Measurements from ENCODE around the gene HPSE2.

DNA sequence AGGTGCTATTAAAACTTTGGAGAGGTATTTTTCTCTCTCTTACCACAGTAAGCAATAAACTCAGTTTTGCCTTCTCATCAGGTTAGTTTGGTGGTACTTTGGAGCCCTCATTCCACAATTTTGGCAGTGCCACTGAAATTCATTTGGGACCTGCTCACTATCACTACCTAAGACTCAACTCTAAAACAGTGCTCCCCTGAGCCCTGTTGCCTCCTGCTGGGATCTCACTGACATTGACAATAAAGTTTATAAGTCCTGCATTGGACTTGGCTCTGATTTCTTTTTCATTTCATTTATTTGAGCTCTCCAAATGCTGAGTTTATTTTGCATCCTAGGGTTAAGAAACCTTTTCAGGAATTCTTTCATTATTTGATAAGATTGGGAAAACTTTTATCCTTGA is 658.1 kb downstream of the HPSE2 start:
- TF ChIP-seq EZH2 (IDR thresholded peaks at IDR 0.05), result no peak
- TF ChIP-seq POLR2AphosphoS5 (IDR thresholded peaks at IDR 0.05; ENCODE audit: borderline replicate concordance, low read depth, low read length), result no peak
- no peak for TF ChIP-seq FOXP2 (optimal IDR thresholded peaks at IDR 0.05; ENCODE audit: control extremely low read depth, extremely low read length, insufficient read depth)
